Dedifferentiated amniotic fluid mesenchymal stem cell (primary cell): Measurements from ENCODE around the gene TMED10.
A peak's percentile ranks its signal among the peaks of the same experiment; 100 is the strongest.
"Not testable (repeated sequence)": the region's sequence is repeated elsewhere in the genome, so short reads cannot be mapped to it uniquely, and the experiment has no call there.

Source experiments
- DNase-seq: peaks from one replicate; pipeline ENCODE4 v3.0.0-alpha.2; 2016; ENCODE audit errors: extremely low spot score

TMED10 gene

DNA sequence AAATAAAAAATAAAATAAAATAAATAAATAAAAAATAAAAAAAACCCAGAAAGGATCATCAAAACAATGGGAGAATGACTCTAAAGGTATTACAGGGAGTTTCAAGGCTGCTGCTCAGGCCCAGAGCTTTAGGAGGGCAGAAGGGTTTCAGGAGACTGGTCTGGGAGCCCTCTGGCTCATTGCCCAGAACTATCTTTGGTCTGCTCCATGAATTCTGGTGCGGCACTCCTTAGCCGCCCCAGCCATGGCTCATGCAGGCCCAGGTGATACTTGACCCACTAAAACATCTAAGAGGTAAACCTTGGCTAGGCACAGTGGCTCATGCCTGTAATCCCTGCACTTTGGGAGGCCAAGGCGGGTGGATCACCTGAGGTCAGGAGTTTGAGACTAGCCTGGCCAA is 14.7 kb upstream of the TMED10 start:
- no peak for DNase-seq

DNA sequence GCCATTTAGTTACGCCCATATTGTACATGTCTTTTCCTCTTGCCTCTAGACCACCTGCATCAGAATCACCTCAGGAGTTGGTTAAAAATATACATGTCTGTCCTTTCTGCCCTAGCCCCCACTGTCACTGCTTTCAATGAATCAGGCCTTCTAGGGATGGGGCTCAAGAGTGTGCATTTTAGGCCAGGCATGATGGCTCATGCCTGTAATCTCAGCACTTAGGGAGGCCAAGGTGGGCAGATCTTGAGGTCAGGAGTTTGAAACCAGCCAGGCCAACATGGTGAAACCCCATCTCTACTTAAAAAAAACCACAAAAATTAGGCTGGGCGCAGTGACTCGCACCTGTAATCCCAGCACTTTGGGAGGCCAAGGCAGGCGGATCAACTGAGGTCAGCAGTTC is 13.6 kb upstream of the TMED10 start:
- no peak for DNase-seq

DNA sequence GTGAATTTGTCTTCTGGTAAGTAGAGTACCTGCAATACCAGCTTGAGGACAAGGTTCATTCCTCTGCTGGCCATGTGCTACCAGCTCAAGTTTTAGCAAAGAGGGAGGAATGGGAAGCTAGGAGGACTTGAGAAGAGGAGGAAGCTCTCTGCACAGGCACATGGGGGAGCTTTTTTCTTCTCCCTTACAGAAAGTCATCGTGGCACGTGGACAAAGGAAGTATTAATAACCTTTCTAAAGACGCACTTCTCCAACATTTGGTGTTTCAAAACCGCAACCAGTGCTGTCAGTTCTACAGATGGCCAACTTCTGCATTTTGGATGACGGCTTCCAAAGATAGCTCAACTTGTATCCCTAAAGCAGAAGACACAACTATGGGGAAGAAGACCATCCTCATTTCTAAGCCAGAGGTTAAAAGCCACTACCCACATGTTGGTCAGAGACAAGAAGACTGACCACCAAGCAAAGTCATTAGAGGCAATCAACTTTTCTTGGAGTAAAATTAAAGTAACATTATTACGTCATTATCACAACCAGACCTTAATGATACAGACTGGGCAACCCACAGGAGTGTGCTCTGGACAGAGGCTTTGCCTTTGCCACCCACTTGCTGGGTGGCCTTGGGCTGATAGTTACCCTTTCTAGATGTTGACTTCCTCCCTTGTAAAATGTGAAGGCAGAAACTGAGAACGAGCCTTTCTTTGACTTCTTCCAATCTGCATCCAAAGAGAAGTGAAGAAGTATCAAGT is 12.3 kb upstream of the TMED10 start:
- no peak for DNase-seq

DNA sequence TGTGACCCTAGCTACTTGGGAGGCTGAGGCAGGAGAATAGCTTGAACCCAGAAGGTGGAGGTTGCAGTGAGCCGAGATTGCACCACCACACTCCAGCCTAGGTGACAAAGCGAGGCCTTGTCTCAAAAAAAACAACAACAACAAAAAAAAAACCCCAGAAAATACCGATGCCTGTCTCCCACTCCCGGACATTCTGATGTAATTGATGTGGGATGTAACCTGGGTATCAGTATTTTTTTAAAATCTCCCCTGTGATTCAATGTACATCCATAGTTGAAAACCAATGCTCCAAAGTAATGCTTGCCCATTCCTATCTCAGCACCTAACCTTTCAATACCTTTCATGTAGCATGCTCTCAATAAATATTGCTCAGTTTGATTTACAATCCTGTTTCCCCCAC is 11.7 kb upstream of the TMED10 start:
- DNase-seq: no peak

DNA sequence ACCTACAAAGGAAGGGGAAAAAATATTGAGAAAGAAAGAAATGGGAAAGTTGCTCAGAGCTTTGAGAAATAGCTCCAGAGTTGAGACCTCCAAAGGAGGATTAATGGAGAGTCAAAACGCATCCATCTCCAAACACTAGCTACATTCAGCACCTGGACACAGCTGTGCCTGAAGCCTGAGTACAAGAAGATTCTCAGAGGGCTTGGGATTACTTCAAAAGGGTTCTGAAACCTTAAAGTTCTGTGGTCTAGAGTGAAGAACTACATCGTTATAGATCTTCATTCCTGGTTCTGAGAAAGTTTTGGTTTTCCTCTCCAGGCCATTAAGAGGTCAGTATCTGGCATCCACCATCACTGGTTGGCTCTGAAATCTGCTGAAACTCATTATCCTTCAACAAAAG is 10.5 kb upstream of the TMED10 start:
- DNase-seq: no peak

DNA sequence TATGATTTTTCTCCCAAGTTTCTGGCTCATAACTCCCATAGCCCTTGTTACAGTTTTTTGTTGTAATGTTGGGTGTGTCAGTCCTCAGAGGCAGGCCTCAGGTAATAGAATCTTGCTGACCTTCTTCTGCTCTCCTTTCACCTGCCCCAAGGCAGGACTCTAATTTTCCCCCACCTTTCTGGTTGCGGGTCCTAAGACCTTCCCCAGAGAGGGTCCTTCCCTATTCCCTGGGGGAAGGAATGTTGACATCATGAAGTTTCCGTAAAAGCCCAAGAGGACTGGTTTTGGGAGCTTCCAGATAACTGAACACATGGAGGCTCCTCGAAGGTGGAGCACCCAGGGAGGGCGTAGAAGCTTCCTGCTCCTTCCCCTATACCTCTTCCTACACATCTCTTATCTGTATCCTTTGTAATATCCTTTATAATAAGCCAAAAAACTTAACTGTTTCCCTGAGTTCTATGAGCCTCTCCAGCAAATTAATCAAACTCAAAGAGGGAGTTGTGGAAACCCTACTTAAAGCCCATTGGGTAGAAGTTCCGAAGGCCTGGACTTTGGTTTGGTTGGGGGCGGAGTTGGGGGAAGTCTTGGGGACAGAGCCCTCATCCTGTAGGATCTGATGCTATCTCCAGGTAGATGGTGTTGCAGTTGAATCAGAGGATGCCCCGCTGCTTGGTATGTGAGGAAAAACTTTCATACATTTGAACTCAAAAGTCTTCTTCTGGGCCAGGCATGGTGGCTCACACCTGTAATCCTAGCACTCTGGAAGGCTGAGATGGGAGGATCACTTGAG is 9.0 kb upstream of the TMED10 start:
- DNase-seq: no peak

DNA sequence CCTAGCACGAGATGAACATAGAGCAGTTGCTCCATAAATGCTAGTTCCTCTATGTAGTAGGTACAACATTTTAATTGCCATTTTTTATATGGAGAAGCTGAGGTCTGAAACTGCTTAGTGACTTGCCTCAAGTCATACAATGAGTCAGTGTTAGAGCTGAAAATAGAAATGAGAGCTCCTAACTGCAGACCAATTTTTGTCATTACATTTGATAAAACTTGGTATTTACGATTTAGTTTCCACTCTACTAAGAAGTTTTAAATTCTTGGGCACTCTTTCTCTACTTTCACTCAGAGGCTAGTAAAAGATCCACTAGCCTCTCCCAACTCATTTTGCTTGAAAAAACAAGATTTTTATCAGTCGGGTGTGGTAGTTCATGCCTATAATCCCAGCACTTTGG is 8.1 kb upstream of the TMED10 start:
- DNase-seq: peak; percentile 67

DNA sequence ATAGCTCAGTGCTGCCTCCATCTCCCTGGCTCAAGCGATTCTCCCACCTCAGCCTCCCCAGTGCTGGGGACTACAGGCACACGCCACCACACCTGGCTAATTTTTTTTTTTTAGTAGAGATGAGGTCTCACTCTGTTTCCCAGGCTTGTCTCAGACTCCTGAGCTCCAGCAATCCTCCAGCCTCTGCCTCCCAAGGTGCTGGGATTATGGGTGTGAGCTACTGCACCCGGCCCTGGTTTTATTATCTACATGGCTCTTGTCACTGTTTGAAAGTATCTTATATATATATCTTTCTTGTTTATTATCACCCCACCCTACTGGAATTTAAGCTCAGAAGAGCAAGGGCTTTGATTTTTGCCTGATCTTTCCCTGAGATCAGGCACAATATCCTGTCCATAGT is 7.6 kb upstream of the TMED10 start:
- no peak for DNase-seq

DNA sequence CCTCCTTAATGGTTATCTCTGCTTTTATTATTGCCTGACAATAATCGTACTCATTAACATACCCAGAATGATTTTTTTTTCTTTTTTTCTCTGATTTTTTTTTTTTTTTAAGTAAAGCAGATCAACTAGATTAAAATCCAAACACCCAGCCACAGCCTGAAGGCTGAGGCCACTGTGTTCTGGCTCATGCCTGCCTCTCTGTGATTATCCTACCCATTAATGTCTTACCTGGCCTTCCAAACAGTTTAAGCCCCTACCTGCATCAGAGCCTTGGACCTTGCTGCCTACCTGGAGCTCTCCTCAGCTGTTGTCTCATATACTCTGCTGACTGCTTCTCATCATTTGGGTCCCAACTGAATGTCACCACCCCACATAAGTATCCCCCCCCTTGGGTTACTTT is 6.8 kb upstream of the TMED10 start:
- no peak for DNase-seq

DNA sequence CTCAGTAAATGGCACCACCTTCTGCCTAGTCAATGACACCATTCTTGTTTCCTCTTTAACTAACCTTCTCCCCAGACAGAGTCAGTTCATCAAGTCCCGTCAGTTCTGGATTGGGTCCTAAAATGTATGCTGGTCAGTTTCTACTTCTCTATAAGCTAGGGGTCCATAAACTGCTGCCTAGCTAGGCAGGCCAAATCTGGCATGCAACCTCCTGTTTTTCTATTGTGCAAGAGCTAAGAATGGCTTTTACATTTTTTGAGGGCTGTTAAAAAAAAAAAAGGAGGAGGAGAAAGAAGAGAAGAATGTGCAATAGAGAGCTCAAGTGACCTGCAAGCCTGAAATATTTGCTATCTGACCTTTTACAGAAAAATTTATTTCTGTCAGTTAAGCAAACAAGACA is 6.4 kb upstream of the TMED10 start:
- peak; percentile 89 for DNase-seq

DNA sequence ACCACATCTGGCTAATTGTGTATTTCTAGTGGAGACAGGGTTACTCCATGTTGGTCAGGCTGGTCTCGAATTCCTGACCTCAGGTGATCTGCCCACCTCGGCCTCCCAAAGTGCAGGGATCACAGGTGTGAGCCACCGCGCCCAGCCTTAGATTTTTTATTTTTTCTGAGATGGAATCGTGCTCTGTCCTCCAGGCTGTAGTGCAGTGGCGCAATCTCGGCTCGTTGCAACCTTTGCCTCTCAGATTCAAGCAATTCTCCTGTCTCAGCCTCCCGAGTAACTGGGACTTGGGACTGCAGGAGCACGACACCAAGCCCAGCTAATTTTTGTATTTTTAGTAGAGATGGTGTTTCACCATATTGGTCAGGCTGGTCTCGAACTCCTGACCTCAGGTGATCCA is 5.8 kb upstream of the TMED10 start:
- not testable (repeated sequence) for DNase-seq

DNA sequence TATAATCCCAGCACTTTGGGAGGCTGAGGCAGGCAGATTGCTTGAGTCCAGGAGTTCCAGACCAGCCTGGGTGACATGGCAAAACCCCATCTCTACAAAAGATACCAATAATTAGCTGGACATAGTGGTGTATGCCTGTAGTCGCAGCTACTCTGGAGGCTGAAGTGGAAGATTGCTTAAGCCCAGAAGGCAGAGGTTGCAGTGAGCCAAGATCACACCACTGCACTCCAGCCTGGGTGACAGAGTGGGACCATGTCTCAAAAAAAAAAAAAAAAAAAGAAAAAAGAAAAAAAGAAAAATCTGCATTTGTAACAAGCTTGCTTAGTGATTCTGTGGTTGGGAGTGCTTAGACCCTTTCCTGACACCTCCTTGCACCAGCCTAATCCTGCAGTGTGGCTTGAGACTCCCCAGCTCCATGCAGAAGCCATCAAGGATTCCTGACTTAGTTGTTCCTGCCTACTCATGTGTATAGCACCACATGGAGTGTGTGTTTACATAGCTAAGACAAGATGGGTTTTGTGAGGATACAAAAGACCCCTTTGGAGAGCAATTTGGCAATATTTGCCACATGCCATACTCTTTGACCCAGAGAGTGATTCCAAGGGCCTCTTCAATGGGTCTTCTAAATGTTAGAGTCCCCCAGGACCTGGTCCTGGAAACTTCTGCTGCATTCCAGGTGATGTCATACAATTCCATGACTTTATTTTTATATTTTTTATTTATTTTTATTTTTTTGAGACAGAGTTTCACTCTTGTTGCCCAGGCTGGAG is 5.1 kb upstream of the TMED10 start:
- no peak for DNase-seq

DNA sequence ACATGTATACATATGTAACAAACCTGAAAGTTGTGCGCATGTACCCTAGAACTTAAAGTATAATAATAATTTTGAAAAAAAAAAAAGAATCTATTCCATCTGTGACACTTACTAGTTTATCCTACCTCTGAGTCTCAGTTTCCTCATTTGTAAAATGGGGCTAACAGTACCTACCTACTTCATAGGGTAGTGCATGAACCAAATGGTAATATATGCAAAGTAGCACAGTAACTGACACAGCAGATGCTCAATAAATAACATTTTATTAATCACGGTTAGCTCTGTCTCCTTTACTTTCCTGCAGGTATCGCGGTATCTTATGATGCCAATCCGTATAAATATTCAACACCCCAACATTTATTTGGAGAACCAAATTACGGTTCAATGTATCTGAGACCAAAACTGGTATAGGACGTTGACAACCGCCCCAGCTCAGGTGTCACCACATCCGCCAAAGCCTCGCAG is 703 bp downstream of the TMED10 start:
- no peak for DNase-seq

DNA sequence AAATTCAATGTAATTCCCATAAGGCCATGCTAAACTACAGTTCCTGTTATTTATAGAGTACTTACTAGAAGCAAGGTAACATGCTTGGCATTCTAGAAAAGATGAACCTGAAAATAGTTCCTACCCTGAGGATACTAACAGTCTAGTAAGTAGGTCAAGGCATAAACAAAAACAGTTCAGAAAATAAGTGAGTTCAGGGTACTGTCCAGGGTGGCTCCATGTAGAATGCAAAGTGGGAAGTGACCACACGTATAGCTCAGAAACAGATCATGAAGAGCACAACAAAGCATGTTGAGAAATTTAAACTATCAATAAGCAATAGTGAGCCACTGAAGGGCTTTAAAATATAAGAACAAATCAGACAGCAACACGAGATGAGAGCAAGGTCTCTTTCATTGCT is 2.3 kb downstream of the TMED10 start:
- DNase-seq: no peak

DNA sequence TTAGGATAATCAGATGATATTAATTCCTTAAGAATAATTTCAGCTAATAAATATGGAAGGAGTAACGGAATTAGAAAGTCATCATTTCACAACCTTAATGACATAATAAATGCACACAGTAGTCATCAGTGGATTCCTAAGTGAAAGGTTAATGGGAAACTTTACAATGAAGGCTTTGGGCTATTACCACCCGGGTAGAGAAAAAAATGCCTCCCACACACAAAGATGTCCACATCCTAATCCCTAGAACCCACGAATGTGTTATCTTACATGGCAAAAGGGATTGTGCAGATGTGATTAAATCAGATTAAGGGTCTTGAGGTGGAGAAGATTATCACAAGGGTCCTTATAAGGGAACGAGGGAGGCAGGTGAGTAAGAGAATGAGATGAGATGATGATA is 5.6 kb downstream of the TMED10 start:
- DNase-seq: no peak

DNA sequence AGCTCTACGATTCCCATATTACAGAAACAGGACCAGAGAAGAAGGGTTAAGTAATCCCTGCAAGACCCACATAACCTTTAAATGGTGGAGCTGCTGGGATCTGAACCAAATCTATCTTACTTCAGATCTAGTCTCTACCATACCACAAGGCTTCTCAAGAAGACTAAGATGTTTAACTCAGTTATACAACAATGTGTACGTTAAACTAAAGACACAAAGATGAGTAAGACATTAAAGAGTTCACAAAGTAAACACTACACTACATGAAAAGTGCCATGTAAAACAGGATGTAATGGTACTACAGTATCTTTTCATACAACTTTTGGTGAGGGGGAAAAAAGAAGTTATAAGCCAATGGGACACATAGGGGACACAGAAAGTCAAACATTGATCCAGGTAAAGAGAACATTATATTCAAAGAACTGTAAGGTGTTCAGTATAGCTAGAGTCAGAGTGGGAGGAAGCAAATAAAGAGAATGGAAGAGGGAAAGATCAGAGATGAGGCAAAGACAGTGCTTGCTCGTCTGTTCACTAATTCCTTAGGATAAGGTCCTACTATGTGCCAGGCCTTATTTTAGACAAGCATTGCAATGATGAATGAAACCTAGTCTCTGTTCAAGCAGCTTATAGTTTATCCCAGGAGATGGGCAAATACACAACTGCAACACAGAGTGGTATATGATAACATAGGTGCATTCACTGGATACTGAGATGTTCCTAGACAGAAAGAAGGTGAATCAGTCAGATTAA is 7.7 kb downstream of the TMED10 start:
- DNase-seq: no peak

DNA sequence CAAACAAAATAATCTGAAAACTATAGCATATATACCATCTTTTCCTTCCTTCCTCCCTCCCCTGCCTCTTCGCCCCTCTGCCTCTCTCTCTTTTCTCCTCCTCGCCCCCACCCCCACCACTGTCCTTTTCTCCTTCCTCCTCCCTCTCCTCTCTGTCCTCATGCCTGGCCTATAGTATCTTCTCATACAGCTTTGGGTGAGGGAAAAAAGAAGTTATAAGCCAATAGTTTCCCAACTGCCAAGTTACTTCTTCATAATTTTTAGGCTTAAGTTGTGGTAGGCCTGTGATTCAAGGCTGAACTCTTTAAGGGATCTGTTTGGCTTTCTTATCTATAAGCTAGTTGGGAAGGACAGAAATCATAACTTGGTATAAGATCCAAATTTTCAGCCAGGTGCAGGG is 9.1 kb downstream of the TMED10 start:
- no peak for DNase-seq

DNA sequence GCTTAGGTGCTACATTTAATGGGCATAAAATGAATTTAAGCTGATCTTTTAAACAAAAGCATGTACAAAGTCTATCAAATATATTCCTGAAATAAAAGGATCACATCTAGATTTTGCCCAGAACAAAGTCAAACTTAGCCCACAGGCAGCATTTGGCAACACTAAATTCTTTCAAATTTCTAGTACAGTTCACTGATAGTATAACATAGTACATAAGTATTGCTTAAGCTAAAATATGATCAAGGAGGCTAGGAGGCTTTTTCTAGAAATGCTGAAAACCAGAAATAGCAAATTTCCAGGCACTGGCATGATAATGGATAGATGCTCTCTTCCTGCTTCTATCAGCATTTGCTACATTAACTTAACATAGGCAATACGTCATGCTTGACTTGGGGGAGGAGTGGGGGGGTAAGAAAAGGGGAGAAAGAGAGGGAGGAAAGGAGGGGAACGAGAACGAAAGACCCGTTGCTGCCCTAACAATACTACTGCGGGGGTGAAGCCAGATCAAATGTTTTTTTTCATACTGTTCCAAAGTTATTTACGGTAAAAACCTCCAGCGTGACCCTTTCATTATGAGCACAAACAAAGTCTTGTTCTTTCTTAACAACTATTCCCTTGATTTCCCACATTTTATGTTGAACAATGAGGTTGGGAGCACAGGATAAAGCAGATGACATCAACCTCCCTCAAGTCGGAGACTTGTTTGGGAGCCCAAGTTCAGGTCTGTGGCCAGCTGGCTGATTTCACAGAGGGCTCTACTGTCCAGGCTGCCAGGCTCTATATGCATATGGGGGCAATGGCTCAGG is 10.6 kb downstream of the TMED10 start:
- no peak for DNase-seq

DNA sequence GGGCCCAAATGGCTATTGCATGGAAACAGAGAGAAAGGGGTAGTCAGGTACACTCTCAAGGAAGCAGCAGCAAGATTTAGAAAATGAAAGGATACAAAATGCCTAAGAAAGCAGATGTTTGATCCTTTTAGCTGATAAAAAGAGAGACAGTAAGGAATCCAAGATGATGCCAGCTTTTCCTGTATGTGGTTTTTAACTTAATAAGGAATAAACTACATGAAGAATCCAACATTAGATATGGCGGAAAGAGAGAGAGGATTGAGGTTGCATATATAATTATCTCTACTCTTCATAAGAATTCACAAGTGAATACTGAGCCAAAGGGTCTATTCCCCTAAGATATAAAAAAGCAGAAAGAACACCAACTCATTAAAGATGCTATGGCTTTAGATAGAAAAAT is 11.6 kb downstream of the TMED10 start:
- DNase-seq: no peak

DNA sequence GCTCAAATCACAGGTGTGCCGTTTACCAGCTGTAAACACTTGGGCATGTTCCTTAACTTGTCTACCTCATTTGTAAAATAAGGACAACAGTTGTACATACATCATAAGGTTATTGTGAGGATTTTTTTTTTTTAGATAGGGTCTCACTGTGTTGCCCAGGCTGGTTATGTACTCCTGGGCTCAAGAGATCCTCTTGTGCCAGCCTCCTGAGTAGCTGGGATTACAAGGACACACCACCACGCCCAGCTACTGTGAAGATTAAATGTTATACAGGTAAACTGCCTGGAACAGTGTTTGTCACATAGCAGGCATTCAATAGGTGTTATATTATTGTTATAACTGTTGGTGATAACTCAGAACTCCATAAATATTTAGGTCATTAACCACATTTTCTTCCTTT is 12.7 kb downstream of the TMED10 start:
- DNase-seq: no peak

DNA sequence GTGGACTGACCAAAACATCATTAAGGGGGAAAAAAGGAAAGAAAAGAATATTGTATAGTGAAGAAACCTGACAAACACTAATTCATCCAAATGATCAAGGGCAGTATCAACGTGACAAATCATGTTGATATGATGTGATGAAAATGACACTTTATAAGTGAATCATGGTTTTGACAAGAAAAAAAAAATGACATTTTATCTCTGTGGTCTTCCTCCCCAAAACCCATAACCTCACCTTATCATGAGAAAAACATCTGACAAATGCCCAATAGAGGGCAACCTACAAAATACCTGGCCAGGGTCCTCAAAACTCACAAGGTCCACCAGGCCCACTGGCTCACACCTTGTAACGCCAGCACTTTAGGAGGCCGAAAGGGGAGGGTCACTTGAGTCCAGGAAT is 13.8 kb downstream of the TMED10 start:
- DNase-seq: no peak
